WTC11 (cell line): ENCODE results near the gene PSMF1. TPM values are rescaled to one million over a fixed set of nuclear protein-coding genes. Genes with fewer than 3 reads are reported as not detected.

Experiments
- ATAC-seq: fragments of 200-7000 bp; cut with Tn5 transposase; 2 replicates; pipeline ENCODE4 v1.10.0; 2021; ENCODE audit warnings: mild to moderate bottlenecking, moderate library complexity
- CTCF ChIA-PET: fragments of 300-600 bp; sonication (Branson Sonifier 250); formaldehyde crosslinking; loops from one replicate; lab custom pipeline; 2021; ENCODE audit warnings: antibody characterized with exemption; lab: Charles Lee
- POLR2A ChIA-PET: fragments of 350-600 bp; sonication (Branson Sonifier 250); formaldehyde crosslinking; loops from one replicate; lab custom pipeline; 2021; ENCODE audit warnings: antibody characterized with exemption; lab: Charles Lee
- DNase-seq: peaks from one replicate; pipeline ENCODE4 v3.0.0; 2021; ENCODE audit warnings: low spot score
- H3K27ac Mint-ChIP-seq: 2 replicates; pipeline ENCODE4 v1.8.0; 2021; ENCODE audit warnings: mixed read lengths
- H3K27me3 Mint-ChIP-seq: 2 replicates; pipeline ENCODE4 v1.8.0; 2021; ENCODE audit warnings: low read depth, mild to moderate bottlenecking, moderate library complexity, mixed read lengths
- H3K36me3 Mint-ChIP-seq: 2 replicates; pipeline ENCODE4 v1.8.0; 2021; ENCODE audit warnings: mixed read lengths
- H3K4me1 Mint-ChIP-seq: 2 replicates; pipeline ENCODE4 v1.8.0; 2022; ENCODE audit warnings: mixed read lengths
- H3K4me3 Mint-ChIP-seq: 2 replicates; pipeline ENCODE4 v1.8.0; 2021; ENCODE audit warnings: mild to moderate bottlenecking, moderate library complexity, mixed read lengths
- H3K9me3 Mint-ChIP-seq: 2 replicates; pipeline ENCODE4 v1.8.0; 2021; ENCODE audit warnings: mixed read lengths
- CREB1 ChIP-seq: sonication (generic); formaldehyde crosslinking; IDR thresholded peaks from 2 replicates; pipeline ENCODE4 v1.8.0; 2023; ENCODE audit warnings: mild to moderate bottlenecking, missing genetic modification reagents
- CREM ChIP-seq: sonication (generic); formaldehyde crosslinking; IDR thresholded peaks from 2 replicates; pipeline ENCODE4 v1.8.1; 2022; ENCODE audit warnings: mild to moderate bottlenecking, missing genetic modification reagents, moderate library complexity
- FOXK1 ChIP-seq: sonication (generic); formaldehyde crosslinking; IDR thresholded peaks from 2 replicates; pipeline ENCODE4 v1.8.0; 2022; ENCODE audit warnings: mild to moderate bottlenecking, moderate library complexity, missing genetic modification reagents
- FOXP1 ChIP-seq: sonication (generic); formaldehyde crosslinking; IDR thresholded peaks from 2 replicates; pipeline ENCODE4 v1.8.0; 2022; ENCODE audit warnings: missing genetic modification reagents, mild to moderate bottlenecking, moderate library complexity, borderline replicate concordance
- HMGA2 ChIP-seq: fragments of 250-450 bp; sonication (Bioruptor Pico); IDR thresholded peaks from 2 replicates; pipeline ENCODE4 v1.4.0; 2021; ENCODE audit warnings: mild to moderate bottlenecking, moderate library complexity
- JAZF1 ChIP-seq: fragments of 250-450 bp; sonication (Bioruptor Pico); IDR thresholded peaks from 2 replicates; pipeline ENCODE4 v1.9.0; 2021; ENCODE audit warnings: moderate library complexity, mild to moderate bottlenecking, inconsistent platforms
- NR3C1 ChIP-seq: sonication (generic); formaldehyde crosslinking; conservative IDR thresholded peaks from 2 replicates; pipeline ENCODE4 v1.8.1; 2023; ENCODE audit warnings: low read depth, mild to moderate bottlenecking, missing genetic modification reagents
- OVOL2 ChIP-seq: fragments of 250-450 bp; sonication (Bioruptor Pico); IDR thresholded peaks from 2 replicates; pipeline ENCODE4 v1.9.0; 2021; ENCODE audit warnings: mild to moderate bottlenecking, borderline replicate concordance
- RELA ChIP-seq: sonication (generic); formaldehyde crosslinking; IDR thresholded peaks from 2 replicates; pipeline ENCODE4 v1.8.1; 2022; ENCODE audit warnings: missing genetic modification reagents, mild to moderate bottlenecking, borderline replicate concordance
- SP1 ChIP-seq: sonication (generic); formaldehyde crosslinking; conservative IDR thresholded peaks from 2 replicates; pipeline ENCODE4 v1.8.1; 2022; ENCODE audit warnings: missing genetic modification reagents
- TCF7 ChIP-seq: sonication (generic); formaldehyde crosslinking; IDR thresholded peaks from 2 replicates; pipeline ENCODE4 v1.8.0; 2022; ENCODE audit warnings: mild to moderate bottlenecking, low read depth, missing genetic modification reagents, moderate library complexity
- TEAD1 ChIP-seq: sonication (generic); formaldehyde crosslinking; IDR thresholded peaks from 2 replicates; pipeline ENCODE4 v1.8.0; 2022; ENCODE audit warnings: mild to moderate bottlenecking, missing genetic modification reagents
- ZNF396 ChIP-seq: fragments of 250-450 bp; sonication (Bioruptor Pico); IDR thresholded peaks from 2 replicates; pipeline ENCODE4 v1.8.0; 2021; ENCODE audit warnings: mild to moderate bottlenecking, moderate library complexity, borderline replicate concordance
- ZNF423 ChIP-seq: fragments of 250-450 bp; sonication (Bioruptor Pico); IDR thresholded peaks from 2 replicates; pipeline ENCODE4 v2.1.2; 2022; ENCODE audit warnings: mild to moderate bottlenecking, moderate library complexity
- total RNA-seq: library from RNA; stranded (reverse); gene quantifications from 3 replicates; pipeline ENCODE4 v1.2.3, GENCODE V29; 2021
- TF ChIP-seq, protein P1 (sequence below): sonication (generic); formaldehyde crosslinking; IDR thresholded peaks from 2 replicates; pipeline ENCODE4 v1.8.1; 2023; ENCODE audit warnings: mild to moderate bottlenecking, missing genetic modification reagents, borderline replicate concordance
- TF ChIP-seq, protein P2 (sequence below): sonication (generic); formaldehyde crosslinking; IDR thresholded peaks from 2 replicates; pipeline ENCODE4 v1.8.1; 2023; ENCODE audit warnings: mild to moderate bottlenecking, moderate library complexity, missing genetic modification reagents
- TF ChIP-seq, protein P3 (sequence below): sonication (generic); formaldehyde crosslinking; IDR thresholded peaks from 2 replicates; pipeline ENCODE4 v1.8.0; 2023; ENCODE audit warnings: missing genetic modification reagents
- TF ChIP-seq, protein P4 (sequence below): sonication (generic); formaldehyde crosslinking; IDR thresholded peaks from 2 replicates; pipeline ENCODE4 v1.8.1; 2023; ENCODE audit warnings: mild to moderate bottlenecking, missing genetic modification reagents, moderate library complexity
- TF ChIP-seq, protein P5 (sequence below): sonication (generic); formaldehyde crosslinking; IDR thresholded peaks from 2 replicates; pipeline ENCODE4 v1.8.1; 2023; ENCODE audit warnings: mild to moderate bottlenecking, missing genetic modification reagents
- TF ChIP-seq, protein P6 (sequence below): fragments of 250-450 bp; sonication (Bioruptor Pico); IDR thresholded peaks from 2 replicates; pipeline ENCODE4 v1.9.0; 2021; ENCODE audit warnings: moderate library complexity, mild to moderate bottlenecking, inconsistent platforms, borderline replicate concordance

The PSMF1 gene
- total RNA-seq, 1 experiment from 2014 or later, result 113 TPM

DNA sequence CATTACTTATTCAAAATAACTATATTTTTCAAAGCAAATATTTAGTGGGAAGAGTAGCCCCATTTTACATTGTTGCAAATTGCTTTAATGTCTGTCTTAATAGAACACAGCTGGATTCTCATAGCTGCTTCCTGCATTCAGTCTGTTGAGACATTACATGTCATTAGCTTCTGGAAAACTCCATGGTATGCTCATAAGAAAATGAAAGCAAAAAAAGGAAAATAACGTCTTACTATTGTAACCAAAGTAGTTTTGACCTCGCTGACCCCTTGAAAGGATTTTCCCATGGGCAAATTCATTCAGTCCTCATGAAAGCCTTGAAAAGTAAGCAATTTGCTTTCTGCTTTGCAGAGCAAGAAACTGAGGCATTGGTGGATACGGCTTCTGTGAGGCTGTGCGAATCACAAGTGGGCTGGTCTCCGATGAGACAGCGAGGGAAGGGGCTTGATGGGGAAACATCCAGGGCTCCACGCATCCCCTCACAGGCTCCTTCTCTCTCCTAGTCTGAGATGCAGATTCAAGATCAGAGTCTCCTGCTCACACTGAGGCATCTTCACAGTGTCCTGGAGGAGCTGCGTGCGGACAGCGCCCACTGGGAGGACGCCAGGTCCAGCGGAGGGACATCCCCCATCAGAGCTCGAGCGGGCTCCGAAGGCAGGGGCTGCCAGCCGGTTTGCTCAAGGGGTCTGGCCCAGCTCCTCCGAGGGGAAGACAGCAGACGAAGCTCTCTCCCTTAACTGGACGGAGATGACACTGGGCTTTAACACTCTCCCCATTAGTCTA lies 88.2 kb downstream of the PSMF1 start:
- TF ChIP-seq, protein P1, sequence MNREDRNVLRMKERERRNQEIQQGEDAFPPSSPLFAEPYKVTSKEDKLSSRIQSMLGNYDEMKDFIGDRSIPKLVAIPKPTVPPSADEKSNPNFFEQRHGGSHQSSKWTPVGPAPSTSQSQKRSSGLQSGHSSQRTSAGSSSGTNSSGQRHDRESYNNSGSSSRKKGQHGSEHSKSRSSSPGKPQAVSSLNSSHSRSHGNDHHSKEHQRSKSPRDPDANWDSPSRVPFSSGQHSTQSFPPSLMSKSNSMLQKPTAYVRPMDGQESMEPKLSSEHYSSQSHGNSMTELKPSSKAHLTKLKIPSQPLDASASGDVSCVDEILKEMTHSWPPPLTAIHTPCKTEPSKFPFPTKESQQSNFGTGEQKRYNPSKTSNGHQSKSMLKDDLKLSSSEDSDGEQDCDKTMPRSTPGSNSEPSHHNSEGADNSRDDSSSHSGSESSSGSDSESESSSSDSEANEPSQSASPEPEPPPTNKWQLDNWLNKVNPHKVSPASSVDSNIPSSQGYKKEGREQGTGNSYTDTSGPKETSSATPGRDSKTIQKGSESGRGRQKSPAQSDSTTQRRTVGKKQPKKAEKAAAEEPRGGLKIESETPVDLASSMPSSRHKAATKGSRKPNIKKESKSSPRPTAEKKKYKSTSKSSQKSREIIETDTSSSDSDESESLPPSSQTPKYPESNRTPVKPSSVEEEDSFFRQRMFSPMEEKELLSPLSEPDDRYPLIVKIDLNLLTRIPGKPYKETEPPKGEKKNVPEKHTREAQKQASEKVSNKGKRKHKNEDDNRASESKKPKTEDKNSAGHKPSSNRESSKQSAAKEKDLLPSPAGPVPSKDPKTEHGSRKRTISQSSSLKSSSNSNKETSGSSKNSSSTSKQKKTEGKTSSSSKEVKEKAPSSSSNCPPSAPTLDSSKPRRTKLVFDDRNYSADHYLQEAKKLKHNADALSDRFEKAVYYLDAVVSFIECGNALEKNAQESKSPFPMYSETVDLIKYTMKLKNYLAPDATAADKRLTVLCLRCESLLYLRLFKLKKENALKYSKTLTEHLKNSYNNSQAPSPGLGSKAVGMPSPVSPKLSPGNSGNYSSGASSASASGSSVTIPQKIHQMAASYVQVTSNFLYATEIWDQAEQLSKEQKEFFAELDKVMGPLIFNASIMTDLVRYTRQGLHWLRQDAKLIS (CRISPR knock-in tag), result no peak
- TF ChIP-seq, protein P2, sequence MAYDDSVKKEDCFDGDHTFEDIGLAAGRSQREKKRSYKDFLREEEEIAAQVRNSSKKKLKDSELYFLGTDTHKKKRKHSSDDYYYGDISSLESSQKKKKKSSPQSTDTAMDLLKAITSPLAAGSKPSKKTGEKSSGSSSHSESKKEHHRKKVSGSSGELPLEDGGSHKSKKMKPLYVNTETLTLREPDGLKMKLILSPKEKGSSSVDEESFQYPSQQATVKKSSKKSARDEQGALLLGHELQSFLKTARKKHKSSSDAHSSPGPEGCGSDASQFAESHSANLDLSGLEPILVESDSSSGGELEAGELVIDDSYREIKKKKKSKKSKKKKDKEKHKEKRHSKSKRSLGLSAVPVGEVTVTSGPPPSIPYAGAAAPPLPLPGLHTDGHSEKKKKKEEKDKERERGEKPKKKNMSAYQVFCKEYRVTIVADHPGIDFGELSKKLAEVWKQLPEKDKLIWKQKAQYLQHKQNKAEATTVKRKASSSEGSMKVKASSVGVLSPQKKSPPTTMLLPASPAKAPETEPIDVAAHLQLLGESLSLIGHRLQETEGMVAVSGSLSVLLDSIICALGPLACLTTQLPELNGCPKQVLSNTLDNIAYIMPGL (CRISPR knock-in tag), result no peak
- TF ChIP-seq TEAD1 (CRISPR knock-in tag) (no peak), HMGA2 (CRISPR knock-in tag) (no peak), FOXK1 (CRISPR knock-in tag) (no peak), ZNF396 (CRISPR knock-in tag) (no peak), SP1 (no peak), RELA (no peak)
- TF ChIP-seq, protein P3, sequence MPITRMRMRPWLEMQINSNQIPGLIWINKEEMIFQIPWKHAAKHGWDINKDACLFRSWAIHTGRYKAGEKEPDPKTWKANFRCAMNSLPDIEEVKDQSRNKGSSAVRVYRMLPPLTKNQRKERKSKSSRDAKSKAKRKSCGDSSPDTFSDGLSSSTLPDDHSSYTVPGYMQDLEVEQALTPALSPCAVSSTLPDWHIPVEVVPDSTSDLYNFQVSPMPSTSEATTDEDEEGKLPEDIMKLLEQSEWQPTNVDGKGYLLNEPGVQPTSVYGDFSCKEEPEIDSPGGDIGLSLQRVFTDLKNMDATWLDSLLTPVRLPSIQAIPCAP (CRISPR knock-in tag), result no peak
- TF ChIP-seq, protein P4, sequence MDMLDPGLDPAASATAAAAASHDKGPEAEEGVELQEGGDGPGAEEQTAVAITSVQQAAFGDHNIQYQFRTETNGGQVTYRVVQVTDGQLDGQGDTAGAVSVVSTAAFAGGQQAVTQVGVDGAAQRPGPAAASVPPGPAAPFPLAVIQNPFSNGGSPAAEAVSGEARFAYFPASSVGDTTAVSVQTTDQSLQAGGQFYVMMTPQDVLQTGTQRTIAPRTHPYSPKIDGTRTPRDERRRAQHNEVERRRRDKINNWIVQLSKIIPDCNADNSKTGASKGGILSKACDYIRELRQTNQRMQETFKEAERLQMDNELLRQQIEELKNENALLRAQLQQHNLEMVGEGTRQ (CRISPR knock-in tag), result no peak
- TF ChIP-seq, all 79 proteins: peak for 0
- Mint-ChIP-seq H3K27ac (no peak overlapping the region), H3K27me3 (peaks cover 8% of the 10 kb centered on the region), H3K4me3 (no peak overlapping the region), H3K4me1 (no peaks in the 10 kb centered on the region), H3K36me3 (no peaks in the 10 kb centered on the region), H3K9me3 (no peaks in the 10 kb centered on the region)
- CTCF ChIA-PET, result no interaction called here
- DNase-seq (no peak), ATAC-seq (no peak)
- POLR2A ChIA-PET, result no interaction called here

DNA sequence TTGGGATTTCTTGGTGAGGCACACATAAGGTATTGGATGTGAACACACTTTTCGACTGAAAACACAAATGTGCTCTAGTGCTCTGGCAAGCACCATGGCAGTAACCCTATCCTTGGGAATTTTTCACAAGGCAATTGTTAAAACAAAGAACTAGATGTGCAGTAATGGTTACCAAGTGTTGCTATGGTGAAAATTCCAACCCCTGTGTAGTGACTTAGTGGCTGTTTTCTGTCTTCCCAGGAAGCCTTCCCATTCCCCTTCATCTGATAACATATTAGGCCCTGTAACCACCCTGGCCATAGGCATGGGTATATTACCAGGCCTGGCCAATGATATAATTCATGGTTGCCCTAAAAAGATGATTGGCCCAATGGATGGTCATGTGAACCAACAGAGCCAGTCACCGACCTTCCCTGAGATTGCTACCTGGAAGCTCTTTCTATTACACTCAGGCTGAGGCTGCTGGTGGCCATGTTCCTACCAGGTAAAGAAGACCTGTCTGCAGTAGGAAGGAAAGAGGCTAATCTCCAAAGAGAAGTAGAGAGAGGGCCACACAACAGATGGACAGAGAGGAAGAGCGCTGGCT lies 89.0 kb downstream of the PSMF1 start:
- peaks cover 2% of the 10 kb centered on the region for H3K4me1 Mint-ChIP-seq
- H3K27ac Mint-ChIP-seq, result no peak overlapping the region
- H3K9me3 Mint-ChIP-seq, result no peaks in the 10 kb centered on the region
- POLR2A ChIA-PET, result no interaction called here
- H3K36me3 Mint-ChIP-seq, result no peaks in the 10 kb centered on the region
- DNase-seq (no peak), ATAC-seq (peak; percentile 51; the same call in 1 of the 2 replicates)
- CTCF ChIA-PET, result no interaction called here
- H3K27me3 Mint-ChIP-seq, result peaks cover 14% of the 10 kb centered on the region
- H3K4me3 Mint-ChIP-seq, result no peak overlapping the region
- TF ChIP-seq, protein P5, sequence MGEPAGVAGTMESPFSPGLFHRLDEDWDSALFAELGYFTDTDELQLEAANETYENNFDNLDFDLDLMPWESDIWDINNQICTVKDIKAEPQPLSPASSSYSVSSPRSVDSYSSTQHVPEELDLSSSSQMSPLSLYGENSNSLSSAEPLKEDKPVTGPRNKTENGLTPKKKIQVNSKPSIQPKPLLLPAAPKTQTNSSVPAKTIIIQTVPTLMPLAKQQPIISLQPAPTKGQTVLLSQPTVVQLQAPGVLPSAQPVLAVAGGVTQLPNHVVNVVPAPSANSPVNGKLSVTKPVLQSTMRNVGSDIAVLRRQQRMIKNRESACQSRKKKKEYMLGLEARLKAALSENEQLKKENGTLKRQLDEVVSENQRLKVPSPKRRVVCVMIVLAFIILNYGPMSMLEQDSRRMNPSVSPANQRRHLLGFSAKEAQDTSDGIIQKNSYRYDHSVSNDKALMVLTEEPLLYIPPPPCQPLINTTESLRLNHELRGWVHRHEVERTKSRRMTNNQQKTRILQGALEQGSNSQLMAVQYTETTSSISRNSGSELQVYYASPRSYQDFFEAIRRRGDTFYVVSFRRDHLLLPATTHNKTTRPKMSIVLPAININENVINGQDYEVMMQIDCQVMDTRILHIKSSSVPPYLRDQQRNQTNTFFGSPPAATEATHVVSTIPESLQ, result no peak
- no peak for TF ChIP-seq NR3C1 (CRISPR knock-in tag)
- TF ChIP-seq, protein P6, sequence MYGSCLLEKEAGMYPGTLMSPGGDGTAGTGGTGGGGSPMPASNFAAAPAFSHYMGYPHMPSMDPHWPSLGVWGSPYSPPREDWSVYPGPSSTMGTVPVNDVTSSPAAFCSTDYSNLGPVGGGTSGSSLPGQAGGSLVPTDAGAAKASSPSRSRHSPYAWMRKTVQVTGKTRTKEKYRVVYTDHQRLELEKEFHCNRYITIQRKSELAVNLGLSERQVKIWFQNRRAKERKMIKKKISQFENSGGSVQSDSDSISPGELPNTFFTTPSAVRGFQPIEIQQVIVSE (CRISPR knock-in tag), result no peak
- no peak for TF ChIP-seq JAZF1
- TF ChIP-seq CREM (CRISPR knock-in tag), result no peak
- no peak for TF ChIP-seq FOXP1 (CRISPR knock-in tag)
- no peak for TF ChIP-seq ZNF423 (CRISPR knock-in tag)
- no peak for TF ChIP-seq OVOL2 (CRISPR knock-in tag)
- TF ChIP-seq, protein P4 (CRISPR knock-in tag), result 0 out of 2 replicates have a peak, but pooled peaks have one; percentile 26
- no peak for TF ChIP-seq ZNF396 (CRISPR knock-in tag)
- no peak for TF ChIP-seq TCF7 (CRISPR knock-in tag)
- no peak for TF ChIP-seq CREB1 (CRISPR knock-in tag)
- no peak for TF ChIP-seq RELA
